Keratinocyte (primary cell): ENCODE results near the gene LPCAT1. TPM values are rescaled to one million over a fixed set of nuclear protein-coding genes. Genes with fewer than 3 reads are reported as not detected.

Experiments used
- DNase-seq: peaks from one replicate; pipeline ENCODE4 v3.0.0-alpha.2; 2011; ENCODE audit warnings: low read depth, missing footprints, low spot score
- FAIRE-seq: peaks from 2 replicates; lab custom pipeline; 2011; peaks lifted over from hg19 to GRCh38; lab: Jason Lieb, UNC
- H2AFZ ChIP-seq: 2 replicates; pipeline ENCODE4 v1.6.0; 2012; ENCODE audit warnings: low read length, control low read depth, inconsistent platforms; ENCODE audit not compliant: control insufficient read depth
- H3K27ac ChIP-seq: 2 replicates; pipeline ENCODE4 v1.5.1; 2011; ENCODE audit warnings: low read length; ENCODE audit not compliant: control insufficient read depth, insufficient read depth
- H3K27me3 ChIP-seq: 3 replicates; pipeline ENCODE4 v1.6.0; 2011; ENCODE audit warnings: low read length; ENCODE audit not compliant: control insufficient read depth, insufficient read depth; ENCODE audit errors: extremely low read depth
- H3K36me3 ChIP-seq, 2 experiments: 2 replicates in 1 of 2; 3 replicates in 1 of 2; pipeline ENCODE4 v1.5.1; 2011; ENCODE audit warnings: low read length in 2 of 2, mild to moderate bottlenecking in 1 of 2; ENCODE audit not compliant: control insufficient read depth in 2 of 2, insufficient read depth in 2 of 2; ENCODE audit errors: extremely low read depth in 1 of 2
- H3K4me1 ChIP-seq: 3 replicates; pipeline ENCODE4 v1.5.1; 2011; ENCODE audit warnings: low read length; ENCODE audit not compliant: control insufficient read depth, insufficient read depth; ENCODE audit errors: extremely low read depth
- H3K4me2 ChIP-seq: 3 replicates; pipeline ENCODE4 v1.6.0; 2011; ENCODE audit warnings: low read depth, low read length; ENCODE audit not compliant: control insufficient read depth, insufficient read depth; ENCODE audit errors: extremely low read depth
- H3K4me3 ChIP-seq, 3 experiments: fragments of 200-600 bp in 1 of 3; sonication (generic) in 1 of 3; 2 replicates in 2 of 3; 3 replicates in 1 of 3; pipeline ENCODE4 v1.5.1; 2011 to 2016; ENCODE audit warnings: low read length in 3 of 3, mild to moderate bottlenecking in 3 of 3, control low read depth in 2 of 3, inconsistent platforms in 1 of 3, low read depth in 1 of 3, mixed read lengths in 1 of 3, mixed run types in 1 of 3, moderate library complexity in 1 of 3; ENCODE audit not compliant: control insufficient read depth in 2 of 3, insufficient read depth in 2 of 3; ENCODE audit errors: extremely low read depth in 1 of 3
- H3K79me2 ChIP-seq: 2 replicates; pipeline ENCODE4 v1.6.0; 2012; ENCODE audit warnings: low read length; ENCODE audit not compliant: control insufficient read depth, insufficient read depth
- H3K9ac ChIP-seq: 3 replicates; pipeline ENCODE4 v1.6.0; 2011; ENCODE audit warnings: low read length; ENCODE audit not compliant: control insufficient read depth, insufficient read depth; ENCODE audit errors: extremely low read depth
- H3K9me1 ChIP-seq: 3 replicates; pipeline ENCODE4 v1.6.0; 2011; ENCODE audit warnings: low read length; ENCODE audit not compliant: control insufficient read depth, insufficient read depth; ENCODE audit errors: extremely low read depth
- H3K9me3 ChIP-seq: 2 replicates; pipeline ENCODE4 v1.5.1; 2012; ENCODE audit warnings: low read depth, low read length; ENCODE audit not compliant: control insufficient read depth
- H4K20me1 ChIP-seq: 3 replicates; pipeline ENCODE4 v1.6.0; 2011; ENCODE audit warnings: low read length; ENCODE audit not compliant: control insufficient read depth, insufficient read depth; ENCODE audit errors: extremely low read depth
- CTCF ChIP-seq, 3 experiments: IDR thresholded peaks in 1 of 3; conservative IDR thresholded peaks in 1 of 3; optimal IDR thresholded peaks in 1 of 3; 2 replicates in 2 of 3; 3 replicates in 1 of 3; pipeline versions ENCODE3 to v1.5.1; 2011; ENCODE audit warnings: low read length in 3 of 3, mild to moderate bottlenecking in 3 of 3, moderate library complexity in 2 of 3, control low read depth in 1 of 3, inconsistent platforms in 1 of 3; ENCODE audit not compliant: insufficient read depth in 2 of 3; ENCODE audit errors: extremely low read depth in 1 of 3
- EZH2 ChIP-seq: IDR thresholded peaks from one replicate; pipeline ENCODE4 v1.6.1; 2012; ENCODE audit warnings: inconsistent platforms, mild to moderate bottlenecking, low read length, moderate library complexity
- dilution Hi-C: fragments of 300-500 bp; cut with MboI; formaldehyde crosslinking; loops from one replicate; pipeline ENCODE4 v1.7.0; 2020; ENCODE audit warnings: low sequenced_read_pairs; ENCODE audit not compliant: extremely low pct_ligation_motif_present
- polyA plus RNA-seq, 5 experiments: library from polyadenylated mRNA; depleted of rRNA in 3 of 5; stranded (reverse) in 3 of 5; stranded (forward) in 1 of 5; unstranded in 1 of 5; fragments of >200 nt; gene quantifications; 1 replicate in 1 of 5; 2 replicates in 3 of 5; 3 replicates in 1 of 5; pipeline versions ENCODE4 v1.2.1 to v1.2.3, GENCODE V29; 2011 to 2012; ENCODE audit warnings: missing spikeins in 2 of 5, low read depth in 1 of 5, low replicate concordance in 1 of 5

LPCAT1 gene
- polyA plus RNA-seq, 1 donor (not counting 4 experiments of a cell fraction or from before 2014, with no cell fraction given) = 32.9 TPM

- dilution Hi-C loops = no loop called here
- H3K9ac ChIP-seq = no peak overlapping the region
- no peaks in the 10 kb centered on the region for H3K9me1 ChIP-seq
- no peak overlapping the region for H3K4me2 ChIP-seq
- DNase-seq (no peak), FAIRE-seq (no peak)
- H3K79me2 ChIP-seq = no peaks in the 10 kb centered on the region
- H3K27ac ChIP-seq = no peak overlapping the region
- H2AFZ ChIP-seq = no peak overlapping the region
- no peaks in the 10 kb centered on the region for H4K20me1 ChIP-seq
- no peak for TF ChIP-seq EZH2
- no peak for TF ChIP-seq CTCF (optimal IDR thresholded peaks at IDR 0.05 in 1 of 3, IDR thresholded peaks at IDR 0.05 in 1 of 3, conservative IDR thresholded peaks at IDR 0.05 in 1 of 3; ENCODE audit: extremely low read depth in 1 of 3, insufficient read depth in 2 of 3, low read length in 3 of 3)
- no peaks in the 10 kb centered on the region for H3K27me3 ChIP-seq
- H3K4me3 ChIP-seq = no peak overlapping the region
- peaks cover 3% of the 10 kb centered on the region for H3K9me3 ChIP-seq
- H3K36me3 ChIP-seq = no peaks in the 10 kb centered on the region
- no peaks in the 10 kb centered on the region for H3K4me1 ChIP-seq
These were observed 102.0 kb downstream of the LPCAT1 start for GRCh38 chr5:1421521-1422341.

- H3K27ac ChIP-seq = no peak overlapping the region
- no peak for TF ChIP-seq CTCF (optimal IDR thresholded peaks at IDR 0.05 in 1 of 3, IDR thresholded peaks at IDR 0.05 in 1 of 3, conservative IDR thresholded peaks at IDR 0.05 in 1 of 3; ENCODE audit: extremely low read depth in 1 of 3, insufficient read depth in 2 of 3, low read length in 3 of 3)
- no peak for TF ChIP-seq EZH2
- H3K4me2 ChIP-seq = no peak overlapping the region
- H3K27me3 ChIP-seq = peaks cover 5% of the 10 kb centered on the region
- peaks cover 3% of the 10 kb centered on the region for H3K9me3 ChIP-seq
- no peak for FAIRE-seq
- no peak overlapping the region for H3K4me3 ChIP-seq
- no peak for DNase-seq
- no peak overlapping the region for H3K9ac ChIP-seq
- H4K20me1 ChIP-seq = no peaks in the 10 kb centered on the region
- H3K36me3 ChIP-seq = no peaks in the 10 kb centered on the region
- H3K79me2 ChIP-seq = no peaks in the 10 kb centered on the region
- no peaks in the 10 kb centered on the region for H3K9me1 ChIP-seq
- no peak overlapping the region for H2AFZ ChIP-seq
- no peaks in the 10 kb centered on the region for H3K4me1 ChIP-seq
- dilution Hi-C loops = no loop called here
These were observed 103.3 kb downstream of the LPCAT1 start for GRCh38 chr5:1420211-1421195.
